Uterus (tissue), 4 donors: ENCODE results near the gene MAMDC4. TPM values are rescaled to one million over a fixed set of nuclear protein-coding genes. Genes with fewer than 3 reads are reported as not detected.

Experiments used
- DNase-seq, 2 donors: peaks; one replicate each; pipeline ENCODE4 v3.0.0-alpha.2; 2019 to 2020
- H3K27ac ChIP-seq, 2 donors: fragments of 200-600 bp; sonication (generic); 1 replicate in 1 of 2; 2 replicates in 1 of 2; pipeline ENCODE4 v1.5.1; 2016 to 2018
- H3K27me3 ChIP-seq, 2 donors: fragments of 200-600 bp; sonication (generic); one replicate each; pipeline ENCODE4 v1.5.1; 2018 to 2019; ENCODE audit warnings: control low read depth in 1 of 2
- H3K36me3 ChIP-seq, 2 donors: fragments of 200-600 bp; sonication (generic); one replicate each; pipeline ENCODE4 v1.5.1; 2019; ENCODE audit warnings: control low read depth in 1 of 2
- H3K4me1 ChIP-seq, 2 donors: fragments of 200-600 bp; sonication (generic); one replicate each; pipeline ENCODE4 v1.5.1; 2018 to 2019; ENCODE audit warnings: control low read depth in 1 of 2
- H3K4me3 ChIP-seq, 2 donors: fragments of 200-600 bp; sonication (generic); 1 replicate in 1 of 2; 2 replicates in 1 of 2; pipeline ENCODE4 v1.5.1; 2018 to 2019; ENCODE audit warnings: mild to moderate bottlenecking in 1 of 2
- H3K9me3 ChIP-seq, 2 donors: fragments of 200-600 bp; sonication (generic); one replicate each; pipeline ENCODE4 v1.5.1; 2019; ENCODE audit warnings: control low read depth in 1 of 2
- POLR2A ChIP-seq, 2 donors: fragments of 450-650 bp; IDR thresholded peaks; one replicate each; pipeline ENCODE4 v1.6.1; 2016; ENCODE audit warnings: antibody characterized with exemption in 2 of 2, mild to moderate bottlenecking in 1 of 2, moderate library complexity in 1 of 2
- intact Hi-C: fragments of 100-400 bp; cut with DNase I; formaldehyde crosslinking; loops from one replicate; pipeline ENCODE4 v1.15.1; 2023; ENCODE audit warnings: low total_unique reads
- total RNA-seq, 4 donors: library from RNA; depleted of rRNA in 3 of 4; stranded (reverse); fragments of >200 nt in 3 of 4; gene quantifications; one replicate each; pipeline versions ENCODE4 v1.1.0 to v1.2.4, GENCODE V29; 2014 to 2023
- TF ChIP-seq, protein P1 (sequence below), 4 experiments: fragments of 200-600 bp in 2 of 4; fragments of 450-650 bp in 2 of 4; sonication (generic) in 2 of 4; IDR thresholded peaks; one replicate each; pipeline ENCODE4 v1.5.1; 2016 to 2019; ENCODE audit warnings: antibody characterized with exemption in 4 of 4, mild to moderate bottlenecking in 2 of 4, moderate library complexity in 1 of 4
- donor health status: DM: yes; HTN: yes; CAD: no.

MAMDC4 gene
- total RNA-seq, 4 donors from 2014 or later: 0.26 to 4.3 (median 4.2) TPM; not detected in 1

GRCh38 chr9:136826703-136827582, 25.2 kb upstream of the MAMDC4 start:
- no peaks in the 10 kb centered on the region for H3K36me3 ChIP-seq

GRCh38 chr9:136827794-136828473, 24.2 kb upstream of the MAMDC4 start:
- H3K27me3 ChIP-seq: no peaks in the 10 kb centered on the region
- no peaks in the 10 kb centered on the region for H3K4me1 ChIP-seq
- intact Hi-C loops: no loop called here
- H3K9me3 ChIP-seq: no peaks in the 10 kb centered on the region
- H3K4me3 ChIP-seq: no peak overlapping the region
- no peaks in the 10 kb centered on the region for H3K36me3 ChIP-seq
- no peak for TF ChIP-seq POLR2A (IDR thresholded peaks at IDR 0.05)
- TF ChIP-seq, protein P1, sequence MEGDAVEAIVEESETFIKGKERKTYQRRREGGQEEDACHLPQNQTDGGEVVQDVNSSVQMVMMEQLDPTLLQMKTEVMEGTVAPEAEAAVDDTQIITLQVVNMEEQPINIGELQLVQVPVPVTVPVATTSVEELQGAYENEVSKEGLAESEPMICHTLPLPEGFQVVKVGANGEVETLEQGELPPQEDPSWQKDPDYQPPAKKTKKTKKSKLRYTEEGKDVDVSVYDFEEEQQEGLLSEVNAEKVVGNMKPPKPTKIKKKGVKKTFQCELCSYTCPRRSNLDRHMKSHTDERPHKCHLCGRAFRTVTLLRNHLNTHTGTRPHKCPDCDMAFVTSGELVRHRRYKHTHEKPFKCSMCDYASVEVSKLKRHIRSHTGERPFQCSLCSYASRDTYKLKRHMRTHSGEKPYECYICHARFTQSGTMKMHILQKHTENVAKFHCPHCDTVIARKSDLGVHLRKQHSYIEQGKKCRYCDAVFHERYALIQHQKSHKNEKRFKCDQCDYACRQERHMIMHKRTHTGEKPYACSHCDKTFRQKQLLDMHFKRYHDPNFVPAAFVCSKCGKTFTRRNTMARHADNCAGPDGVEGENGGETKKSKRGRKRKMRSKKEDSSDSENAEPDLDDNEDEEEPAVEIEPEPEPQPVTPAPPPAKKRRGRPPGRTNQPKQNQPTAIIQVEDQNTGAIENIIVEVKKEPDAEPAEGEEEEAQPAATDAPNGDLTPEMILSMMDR (IDR thresholded peaks at IDR 0.05): no peak
- DNase-seq: no peak
- no peak overlapping the region for H3K27ac ChIP-seq

More at GRCh38 chr9:136826703-136827582, 25.2 kb upstream of the MAMDC4 start:
- H3K4me1 ChIP-seq: no peaks in the 10 kb centered on the region
- TF ChIP-seq, protein P1 (IDR thresholded peaks at IDR 0.05): no peak
- TF ChIP-seq POLR2A (IDR thresholded peaks at IDR 0.05): no peak
- DNase-seq: no peak
- H3K4me3 ChIP-seq: no peak overlapping the region
- no peaks in the 10 kb centered on the region for H3K9me3 ChIP-seq
- intact Hi-C loops: no loop called here
- H3K27ac ChIP-seq: no peak overlapping the region
- H3K27me3 ChIP-seq: no peaks in the 10 kb centered on the region

GRCh38 chr9:136828474-136829140, 23.5 kb upstream of the MAMDC4 start:
- no peaks in the 10 kb centered on the region for H3K36me3 ChIP-seq

DNA sequence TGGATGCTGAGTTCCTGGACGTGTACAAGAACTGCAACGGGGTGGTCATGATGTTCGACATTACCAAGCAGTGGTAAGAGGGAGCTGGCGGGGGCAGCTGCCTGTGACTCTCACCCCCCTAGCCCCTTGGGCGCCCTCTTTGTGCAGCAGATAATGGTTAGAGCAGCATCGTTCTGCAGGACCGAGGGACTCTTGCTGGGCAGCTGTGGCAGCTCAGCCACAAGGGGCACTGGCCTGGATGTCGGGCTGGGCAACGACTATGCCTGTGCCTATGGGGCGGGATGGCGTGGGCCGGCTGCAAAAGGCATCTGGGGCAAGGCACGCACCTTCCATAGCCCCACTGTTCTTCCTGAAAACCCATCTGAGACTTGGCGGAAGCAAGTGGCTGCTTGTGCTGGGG, 22.7 kb upstream of the MAMDC4 start:
- Histone ChIP-seq H3K27me3 (no peaks in the 10 kb centered on the region), H3K4me1 (no peaks in the 10 kb centered on the region), H3K27ac (no peak overlapping the region), H3K9me3 (no peaks in the 10 kb centered on the region), H3K4me3 (no peak overlapping the region), H3K36me3 (no peaks in the 10 kb centered on the region)
- DNase-seq: no peak
- TF ChIP-seq, protein P1 (IDR thresholded peaks at IDR 0.05): no peak
- TF ChIP-seq POLR2A (IDR thresholded peaks at IDR 0.05): no peak
- intact Hi-C loops: no loop called here

More at GRCh38 chr9:136828474-136829140, 23.5 kb upstream of the MAMDC4 start:
- no peaks in the 10 kb centered on the region for H3K27me3 ChIP-seq
- no peaks in the 10 kb centered on the region for H3K9me3 ChIP-seq
- no peaks in the 10 kb centered on the region for H3K4me1 ChIP-seq
- no peak overlapping the region for H3K4me3 ChIP-seq
- intact Hi-C loops: no loop called here
- TF ChIP-seq, protein P1 (IDR thresholded peaks at IDR 0.05): no peak
- no peak for TF ChIP-seq POLR2A (IDR thresholded peaks at IDR 0.05)
- H3K27ac ChIP-seq: no peak overlapping the region
- no peak for DNase-seq
